CD14-positive monocyte (primary cell): Measurements from ENCODE around the gene TTC38. TPM values are rescaled to one million over a fixed set of nuclear protein-coding genes. Genes with fewer than 3 reads are reported as not detected.
A peak's percentile ranks its signal among the peaks of the same experiment; 100 is the strongest.

Source experiments
- DNase-seq, 3 donors: peaks; one replicate each; pipeline ENCODE4 v3.0.0-alpha.2; 2011 to 2022
- H2AFZ ChIP-seq: 2 replicates; pipeline ENCODE4 v1.6.0; 2012; ENCODE audit warnings: mild to moderate bottlenecking, low read depth, low read length, inconsistent platforms; ENCODE audit not compliant: insufficient read depth, poor library complexity, severe bottlenecking
- H3K27ac ChIP-seq, 2 donors: 1 replicate in 1 of 2; 2 replicates in 1 of 2; pipeline ENCODE4 v1.5.1; 2012 to 2013; ENCODE audit warnings: low read length in 2 of 2, control low read depth in 1 of 2, inconsistent platforms in 1 of 2, low read depth in 1 of 2, mild to moderate bottlenecking in 1 of 2
- H3K27me3 ChIP-seq, 2 donors: one replicate each; pipeline versions ENCODE4 v1.6.0 to v1.6.1; 2011 to 2013; ENCODE audit warnings: low read length in 2 of 2; ENCODE audit not compliant: control insufficient read depth in 2 of 2, insufficient read depth in 2 of 2
- H3K36me3 ChIP-seq, 2 donors: replicated peaks in 1 of 2; 1 replicate in 1 of 2; 2 replicates in 1 of 2; pipeline versions ENCODE4 v1.5.1 to v1.6.1; 2012 to 2013; ENCODE audit warnings: low read length in 2 of 2, control low read depth in 1 of 2, inconsistent platforms in 1 of 2, mild to moderate bottlenecking in 1 of 2; ENCODE audit not compliant: insufficient read depth in 2 of 2, control insufficient read depth in 1 of 2
- H3K4me1 ChIP-seq, 2 donors: 1 replicate in 1 of 2; 2 replicates in 1 of 2; pipeline versions ENCODE4 v1.5.1 to v1.6.1; 2012 to 2013; ENCODE audit warnings: low read length in 2 of 2, control low read depth in 1 of 2, inconsistent platforms in 1 of 2, mild to moderate bottlenecking in 1 of 2, moderate library complexity in 1 of 2; ENCODE audit not compliant: insufficient read depth in 2 of 2, control insufficient read depth in 1 of 2
- H3K4me2 ChIP-seq: replicated peaks from 2 replicates; pipeline ENCODE3; 2012; ENCODE audit warnings: low read length, moderate library complexity, mild to moderate bottlenecking; ENCODE audit not compliant: poor library complexity, severe bottlenecking; ENCODE audit errors: extremely low read depth
- H3K4me3 ChIP-seq, 3 experiments: fragments of 200-600 bp in 1 of 3; sonication (generic) in 1 of 3; replicated peaks in 1 of 3; 1 replicate in 2 of 3; 2 replicates in 1 of 3; pipeline ENCODE4 v1.5.1; 2011 to 2013; ENCODE audit warnings: low read length in 3 of 3, mild to moderate bottlenecking in 3 of 3, control low read depth in 2 of 3, low read depth in 2 of 3, inconsistent platforms in 1 of 3, moderate library complexity in 1 of 3
- H3K79me2 ChIP-seq: 2 replicates; pipeline ENCODE4 v1.6.0; 2012; ENCODE audit warnings: mild to moderate bottlenecking, control low read depth, inconsistent platforms, low read length, moderate library complexity; ENCODE audit not compliant: insufficient read depth
- H3K9ac ChIP-seq: 2 replicates; pipeline ENCODE4 v1.6.0; 2017; ENCODE audit warnings: low read length, mild to moderate bottlenecking; ENCODE audit not compliant: insufficient read depth, poor library complexity, severe bottlenecking
- H3K9me3 ChIP-seq, 2 donors: replicated peaks in 1 of 2; 1 replicate in 1 of 2; 2 replicates in 1 of 2; pipeline versions ENCODE4 v1.5.1 to v1.6.1; 2012 to 2013; ENCODE audit warnings: low read length in 2 of 2, control low read depth in 1 of 2; ENCODE audit not compliant: control insufficient read depth in 1 of 2, insufficient read depth in 1 of 2
- H4K20me1 ChIP-seq: 2 replicates; pipeline ENCODE4 v1.6.0; 2012; ENCODE audit warnings: mild to moderate bottlenecking, low read length, control low read depth, moderate library complexity; ENCODE audit not compliant: insufficient read depth
- H3K27ac Mint-ChIP-seq, 7 donors: one replicate each; pipeline ENCODE4 v1.8.0; 2020; ENCODE audit warnings: mild to moderate bottlenecking in 7 of 7, mixed read lengths in 7 of 7, moderate library complexity in 6 of 7, inconsistent platforms in 2 of 7
- H3K27me3 Mint-ChIP-seq, 3 donors: one replicate each; pipeline ENCODE4 v1.8.0; 2021 to 2022; ENCODE audit warnings: low read depth in 3 of 3, mild to moderate bottlenecking in 3 of 3, mixed read lengths in 3 of 3, moderate library complexity in 3 of 3, inconsistent platforms in 1 of 3
- H3K36me3 Mint-ChIP-seq, 2 donors: one replicate each; pipeline ENCODE4 v1.8.0; 2020; ENCODE audit warnings: mixed read lengths in 2 of 2, inconsistent platforms in 1 of 2, mild to moderate bottlenecking in 1 of 2
- H3K4me1 Mint-ChIP-seq: one replicate; pipeline ENCODE4 v1.8.0; 2020; ENCODE audit warnings: mild to moderate bottlenecking, mixed read lengths
- H3K4me3 Mint-ChIP-seq, 2 donors: one replicate each; pipeline ENCODE4 v1.8.0; 2020; ENCODE audit warnings: mild to moderate bottlenecking in 2 of 2, mixed read lengths in 2 of 2, moderate library complexity in 1 of 2
- H3K9me3 Mint-ChIP-seq, 7 donors: one replicate each; pipeline ENCODE4 v1.8.0; 2020 to 2022; ENCODE audit warnings: mixed read lengths in 7 of 7, mild to moderate bottlenecking in 6 of 7, moderate library complexity in 6 of 7, inconsistent platforms in 2 of 7
- whole genome bisulfite sequencing: methylation state at CpG from one replicate; pipeline ENCODE4 v1.1.5; 2013; ENCODE audit warnings: missing lambda C conversion rate; ENCODE audit not compliant: insufficient coverage; 5-methylcytosine and 5-hydroxymethylcytosine counted together
- intact Hi-C, 2 donors: fragments of 100-400 bp; cut with micrococcal nuclease; formaldehyde crosslinking; loops; one replicate each; pipeline versions ENCODE4 v1.15.0 to v1.15.1; 2023
- polyA plus RNA-seq, 3 donors: library from polyadenylated mRNA; depleted of rRNA in 1 of 3; unstranded in 2 of 3; stranded (reverse) in 1 of 3; fragments of 300-500 nt in 2 of 3; fragments of >200 nt in 1 of 3; fragmentation: Illumina TruSeq in 2 of 3; gene quantifications; 1 replicate in 2 of 3; 2 replicates in 1 of 3; pipeline ENCODE4 v1.2.3, GENCODE V29; 2012 to 2021
- TF ChIP-seq, protein P1 (sequence below): fragments of 200-600 bp; IDR thresholded peaks from one replicate; pipeline ENCODE4 v1.8.0; 2022; ENCODE audit warnings: antibody characterized with exemption, mild to moderate bottlenecking

The TTC38 gene
- polyA plus RNA-seq, 3 donors = 14.7 to 22.5 (median 17.0) TPM

DNA sequence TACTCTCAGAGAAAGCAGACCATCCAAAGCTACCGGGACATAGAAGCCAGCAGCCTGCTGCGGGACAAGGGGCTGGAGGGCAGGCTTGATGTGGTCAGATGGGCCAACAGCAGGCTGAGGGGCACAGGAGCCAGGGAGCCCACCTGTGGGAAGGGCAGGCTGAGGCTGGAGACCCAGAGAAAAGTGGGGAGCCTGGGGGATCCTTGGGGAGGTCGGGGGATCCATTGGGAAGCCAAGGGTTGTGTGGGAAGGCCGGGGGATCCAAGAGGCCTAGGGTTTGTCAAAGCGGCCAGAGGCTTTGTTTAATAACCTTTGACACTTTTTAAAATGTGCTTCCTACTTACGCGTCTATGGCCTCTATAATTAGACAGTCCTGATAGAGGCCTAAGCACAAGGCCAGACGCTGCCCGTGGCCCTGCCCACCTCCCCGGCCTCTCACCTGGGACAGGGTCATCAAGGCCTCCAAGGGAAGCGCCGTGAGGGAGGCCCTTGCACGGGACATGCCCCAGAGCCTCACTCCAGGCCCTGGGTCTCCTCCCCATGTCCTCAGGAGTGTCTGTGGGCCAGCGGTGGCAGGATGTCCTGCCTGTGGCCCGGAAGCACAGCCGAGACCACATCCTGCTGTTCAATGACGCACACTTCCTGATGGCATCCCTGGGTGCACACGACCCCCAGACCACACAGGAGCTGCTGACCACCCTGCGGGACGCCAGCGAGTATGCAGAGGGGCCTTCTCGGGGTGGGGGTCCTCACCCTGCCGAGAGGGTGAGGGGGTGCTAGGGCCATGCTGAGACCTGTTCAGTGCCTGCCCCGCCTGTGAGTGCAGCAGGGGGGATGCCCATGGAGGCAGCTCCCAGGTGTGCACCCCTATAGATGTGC, 20.3 kb downstream of the TTC38 start:
- Mint-ChIP-seq H3K4me3 (peak overlapping the region; percentile 65 to 67), H3K4me1 (peaks cover 27% of the 10 kb centered on the region), H3K27me3 (peaks cover 0 to 1% (median 1%) of the 10 kb centered on the region in 3 donors), H3K9me3 (peaks cover 7 to 11% (median 8%) of the 10 kb centered on the region in 7 donors), H3K36me3 (peaks cover 65 to 77% of the 10 kb centered on the region in 2 donors), H3K27ac (peak overlapping the region in 5 of 7 donors; percentile 47 to 90 (median 77))
- Histone ChIP-seq H4K20me1 (no peaks in the 10 kb centered on the region), H3K27me3 (no peaks in the 10 kb centered on the region), H3K36me3 (peaks cover 34 to 63% of the 10 kb centered on the region in 2 donors), H3K27ac (peak overlapping the region; percentile 28 to 70), H3K4me2 (peak overlapping the region; percentile 73), H3K79me2 (no peaks in the 10 kb centered on the region), H3K9me3 (peaks cover 0 to 9% of the 10 kb centered on the region in 2 donors), H3K4me1 (peaks cover 23 to 29% of the 10 kb centered on the region in 2 donors), H2AFZ (peak overlapping the region; percentile 74), H3K4me3 (peak overlapping the region; percentile 1 to 68 (median 26)), H3K9ac (peak overlapping the region; percentile 59)
- peak; percentile 27 to 37 (median 31) for DNase-seq
- WGBS = 15% methylated on average over 17 of the region's 24 CpGs
- intact Hi-C loops = no loop called here
- TF ChIP-seq, protein P1, sequence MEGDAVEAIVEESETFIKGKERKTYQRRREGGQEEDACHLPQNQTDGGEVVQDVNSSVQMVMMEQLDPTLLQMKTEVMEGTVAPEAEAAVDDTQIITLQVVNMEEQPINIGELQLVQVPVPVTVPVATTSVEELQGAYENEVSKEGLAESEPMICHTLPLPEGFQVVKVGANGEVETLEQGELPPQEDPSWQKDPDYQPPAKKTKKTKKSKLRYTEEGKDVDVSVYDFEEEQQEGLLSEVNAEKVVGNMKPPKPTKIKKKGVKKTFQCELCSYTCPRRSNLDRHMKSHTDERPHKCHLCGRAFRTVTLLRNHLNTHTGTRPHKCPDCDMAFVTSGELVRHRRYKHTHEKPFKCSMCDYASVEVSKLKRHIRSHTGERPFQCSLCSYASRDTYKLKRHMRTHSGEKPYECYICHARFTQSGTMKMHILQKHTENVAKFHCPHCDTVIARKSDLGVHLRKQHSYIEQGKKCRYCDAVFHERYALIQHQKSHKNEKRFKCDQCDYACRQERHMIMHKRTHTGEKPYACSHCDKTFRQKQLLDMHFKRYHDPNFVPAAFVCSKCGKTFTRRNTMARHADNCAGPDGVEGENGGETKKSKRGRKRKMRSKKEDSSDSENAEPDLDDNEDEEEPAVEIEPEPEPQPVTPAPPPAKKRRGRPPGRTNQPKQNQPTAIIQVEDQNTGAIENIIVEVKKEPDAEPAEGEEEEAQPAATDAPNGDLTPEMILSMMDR = no peak

DNA sequence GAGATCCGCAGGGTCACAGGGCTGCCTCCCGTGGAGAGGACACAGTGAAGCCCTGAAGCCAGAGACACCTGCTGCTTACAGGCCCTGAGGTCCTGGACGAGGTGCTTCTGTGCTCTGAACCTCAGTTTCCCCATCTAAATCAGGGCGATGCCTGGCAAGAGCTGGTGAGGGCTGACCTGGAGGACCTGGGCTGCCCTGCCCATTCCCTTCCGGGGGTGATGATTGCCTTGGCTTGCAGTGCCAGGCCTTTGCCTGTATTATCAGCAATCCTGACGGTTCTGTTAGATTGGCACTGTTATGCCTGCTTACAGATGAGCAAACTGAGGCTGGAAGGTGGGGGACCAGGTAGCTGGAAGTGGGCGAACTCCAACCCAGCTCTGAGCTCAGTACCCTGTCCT, 21.0 kb downstream of the TTC38 start:
- peaks cover 34% of the 10 kb centered on the region for H3K4me1 Mint-ChIP-seq
- Histone ChIP-seq H3K9ac (peak overlapping the region; percentile 59), H3K4me2 (peak overlapping the region; percentile 73), H3K27ac (no peak overlapping the region), H3K4me3 (peak overlapping the region in 1 of 3 experiments; percentile 68), H3K9me3 (peaks cover 0 to 9% of the 10 kb centered on the region in 2 donors), H3K79me2 (no peaks in the 10 kb centered on the region), H2AFZ (no peak overlapping the region), H3K36me3 (peaks cover 30 to 56% of the 10 kb centered on the region in 2 donors), H3K4me1 (peaks cover 31 to 36% of the 10 kb centered on the region in 2 donors), H3K27me3 (no peaks in the 10 kb centered on the region), H4K20me1 (no peaks in the 10 kb centered on the region)
- TF ChIP-seq, protein P1 = no peak
- peaks cover 0 to 1% (median 1%) of the 10 kb centered on the region in 3 donors for H3K27me3 Mint-ChIP-seq
- peak overlapping the region in 1 of 7 donors; percentile 24 for H3K27ac Mint-ChIP-seq
- no peak for DNase-seq
- H3K9me3 Mint-ChIP-seq = peaks cover 5 to 11% (median 8%) of the 10 kb centered on the region in 7 donors
- 91% methylated on average over 5 of the region's 7 CpGs for WGBS
- H3K4me3 Mint-ChIP-seq = no peak overlapping the region
- intact Hi-C loops = no loop called here
- peaks cover 61 to 71% of the 10 kb centered on the region in 2 donors for H3K36me3 Mint-ChIP-seq
